ENCODE results near the gene RBPJ.

- TF ChIP-seq POLR2A (IDR thresholded peaks at IDR 0.05): no peak
- TF ChIP-seq, protein P1, sequence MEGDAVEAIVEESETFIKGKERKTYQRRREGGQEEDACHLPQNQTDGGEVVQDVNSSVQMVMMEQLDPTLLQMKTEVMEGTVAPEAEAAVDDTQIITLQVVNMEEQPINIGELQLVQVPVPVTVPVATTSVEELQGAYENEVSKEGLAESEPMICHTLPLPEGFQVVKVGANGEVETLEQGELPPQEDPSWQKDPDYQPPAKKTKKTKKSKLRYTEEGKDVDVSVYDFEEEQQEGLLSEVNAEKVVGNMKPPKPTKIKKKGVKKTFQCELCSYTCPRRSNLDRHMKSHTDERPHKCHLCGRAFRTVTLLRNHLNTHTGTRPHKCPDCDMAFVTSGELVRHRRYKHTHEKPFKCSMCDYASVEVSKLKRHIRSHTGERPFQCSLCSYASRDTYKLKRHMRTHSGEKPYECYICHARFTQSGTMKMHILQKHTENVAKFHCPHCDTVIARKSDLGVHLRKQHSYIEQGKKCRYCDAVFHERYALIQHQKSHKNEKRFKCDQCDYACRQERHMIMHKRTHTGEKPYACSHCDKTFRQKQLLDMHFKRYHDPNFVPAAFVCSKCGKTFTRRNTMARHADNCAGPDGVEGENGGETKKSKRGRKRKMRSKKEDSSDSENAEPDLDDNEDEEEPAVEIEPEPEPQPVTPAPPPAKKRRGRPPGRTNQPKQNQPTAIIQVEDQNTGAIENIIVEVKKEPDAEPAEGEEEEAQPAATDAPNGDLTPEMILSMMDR (IDR thresholded peaks at IDR 0.05): no peak
Observed at GRCh38 chr4:26434030-26434639, 113.3 kb downstream of the RBPJ start.

All from body of pancreas (tissue), 4 donors.